GM18502 (cell line): Measurements from ENCODE around the gene SETD2.

Experiments used
- ATAC-seq: cut with Tn5 transposase; IDR thresholded peaks from one replicate; pipeline ENCODE4 v1.9.1; 2021; ENCODE audit warnings: mild to moderate bottlenecking; ENCODE audit not compliant: unreplicated experiment, poor library complexity

SETD2 gene

GRCh38 chr3:47012342-47013230 is 151.3 kb downstream of the SETD2 start:
- no peak for ATAC-seq

- ATAC-seq, result no peak
Observed at GRCh38 chr3:47011371-47011770, 152.5 kb downstream of the SETD2 start.

- ATAC-seq, result no peak
Observed at GRCh38 chr3:47010910-47011309, 153.0 kb downstream of the SETD2 start.

- no peak for ATAC-seq
Observed at GRCh38 chr3:47010111-47010712, 153.7 kb downstream of the SETD2 start.

GRCh38 chr3:47009225-47010110 is 154.4 kb downstream of the SETD2 start:
- ATAC-seq, result peak; percentile 66

- no peak for ATAC-seq
Observed at GRCh38 chr3:47008851-47009224, 155.1 kb downstream of the SETD2 start.

GRCh38 chr3:47008234-47008796 is 155.6 kb downstream of the SETD2 start:
- ATAC-seq, result no peak

GRCh38 chr3:47007482-47008233 is 156.3 kb downstream of the SETD2 start:
- no peak for ATAC-seq

- ATAC-seq, result no peak
Observed at GRCh38 chr3:47007001-47007400, 156.9 kb downstream of the SETD2 start.

- no peak for ATAC-seq
Observed at GRCh38 chr3:47006145-47006651, 157.7 kb downstream of the SETD2 start.

GRCh38 chr3:47005212-47006144 is 158.4 kb downstream of the SETD2 start:
- no peak for ATAC-seq

GRCh38 chr3:47004369-47005211 is 159.3 kb downstream of the SETD2 start:
- ATAC-seq, result no peak

GRCh38 chr3:47003461-47004368 is 160.2 kb downstream of the SETD2 start:
- ATAC-seq, result no peak

- no peak for ATAC-seq
Observed at GRCh38 chr3:47003056-47003410, 160.9 kb downstream of the SETD2 start.

- no peak for ATAC-seq
Observed at GRCh38 chr3:47002171-47003055, 161.5 kb downstream of the SETD2 start.

- no peak for ATAC-seq
Observed at GRCh38 chr3:47001731-47002170, 162.2 kb downstream of the SETD2 start.
